Fibroblast of mammary gland (primary cell): ENCODE measurements around the gene AVEN.
"Not testable (repeated sequence)": the region's sequence is repeated elsewhere in the genome, so short reads cannot be mapped to it uniquely, and the experiment has no call there.

Experiments used
- DNase-seq: peaks from one replicate; pipeline ENCODE4 v3.0.0-alpha.2; 2010; ENCODE audit warnings: low read depth
- H3K4me3 ChIP-seq: 2 replicates; pipeline ENCODE4 v1.5.1; 2011; ENCODE audit warnings: low read depth, mild to moderate bottlenecking, low read length, moderate library complexity; ENCODE audit not compliant: control insufficient read depth
- TF ChIP-seq, protein P1 (sequence below): conservative IDR thresholded peaks from 2 replicates; pipeline ENCODE4 v1.5.1; 2011; ENCODE audit warnings: low read depth, low read length, inconsistent platforms; ENCODE audit not compliant: control insufficient read depth, insufficient read depth

Gene AVEN

DNA sequence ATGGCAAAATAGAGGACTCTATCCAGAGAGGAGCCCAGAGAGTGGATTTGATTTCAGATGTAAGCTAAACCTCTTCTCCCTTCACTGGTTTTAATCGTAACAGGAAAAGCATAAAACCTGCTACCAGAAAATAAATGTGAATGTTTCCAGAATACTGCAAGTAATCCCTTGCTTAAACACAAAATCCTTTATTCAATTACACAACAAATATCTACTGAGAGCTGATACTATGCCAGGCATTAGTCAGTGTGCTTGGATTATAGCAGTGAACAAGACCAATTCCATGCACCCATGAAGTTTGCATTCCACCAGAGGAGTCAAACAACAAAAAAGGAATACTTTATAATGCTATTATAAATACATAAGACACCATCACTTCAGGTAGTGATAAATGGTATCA, 15.1 kb downstream of the AVEN start:
- TF ChIP-seq, protein P1, sequence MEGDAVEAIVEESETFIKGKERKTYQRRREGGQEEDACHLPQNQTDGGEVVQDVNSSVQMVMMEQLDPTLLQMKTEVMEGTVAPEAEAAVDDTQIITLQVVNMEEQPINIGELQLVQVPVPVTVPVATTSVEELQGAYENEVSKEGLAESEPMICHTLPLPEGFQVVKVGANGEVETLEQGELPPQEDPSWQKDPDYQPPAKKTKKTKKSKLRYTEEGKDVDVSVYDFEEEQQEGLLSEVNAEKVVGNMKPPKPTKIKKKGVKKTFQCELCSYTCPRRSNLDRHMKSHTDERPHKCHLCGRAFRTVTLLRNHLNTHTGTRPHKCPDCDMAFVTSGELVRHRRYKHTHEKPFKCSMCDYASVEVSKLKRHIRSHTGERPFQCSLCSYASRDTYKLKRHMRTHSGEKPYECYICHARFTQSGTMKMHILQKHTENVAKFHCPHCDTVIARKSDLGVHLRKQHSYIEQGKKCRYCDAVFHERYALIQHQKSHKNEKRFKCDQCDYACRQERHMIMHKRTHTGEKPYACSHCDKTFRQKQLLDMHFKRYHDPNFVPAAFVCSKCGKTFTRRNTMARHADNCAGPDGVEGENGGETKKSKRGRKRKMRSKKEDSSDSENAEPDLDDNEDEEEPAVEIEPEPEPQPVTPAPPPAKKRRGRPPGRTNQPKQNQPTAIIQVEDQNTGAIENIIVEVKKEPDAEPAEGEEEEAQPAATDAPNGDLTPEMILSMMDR: no peak
- H3K4me3 ChIP-seq: no peak overlapping the region
- DNase-seq: no peak

DNA sequence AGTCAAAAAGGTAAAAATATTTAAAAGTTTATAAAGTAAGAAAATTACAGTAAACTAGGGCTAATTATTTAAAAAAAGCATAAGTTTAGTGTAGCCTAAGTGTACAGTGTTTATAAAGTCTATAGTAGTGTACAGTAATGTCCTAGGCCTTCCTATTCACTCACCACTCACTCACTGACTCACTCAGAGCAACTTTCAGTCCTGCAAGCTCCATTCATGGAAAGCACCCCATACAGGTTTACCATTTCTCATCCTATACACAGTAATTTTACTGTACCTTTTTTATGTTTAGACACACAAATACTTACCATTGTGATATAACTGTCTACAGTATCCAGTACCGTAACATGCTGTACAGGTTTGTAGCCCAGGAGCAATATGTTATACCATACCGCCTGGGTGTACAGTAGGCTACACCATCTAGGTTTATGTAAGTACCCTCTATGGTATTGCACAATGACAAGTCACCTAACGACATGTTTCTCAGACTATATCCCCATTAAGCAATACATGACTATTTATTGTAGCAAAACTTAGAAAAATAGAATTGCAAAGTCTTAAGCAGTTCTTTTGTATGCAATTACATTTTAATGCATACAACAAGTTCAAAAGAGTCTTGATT, 19.5 kb downstream of the AVEN start:
- H3K4me3 ChIP-seq: no peak overlapping the region
- TF ChIP-seq, protein P1: no peak

DNA sequence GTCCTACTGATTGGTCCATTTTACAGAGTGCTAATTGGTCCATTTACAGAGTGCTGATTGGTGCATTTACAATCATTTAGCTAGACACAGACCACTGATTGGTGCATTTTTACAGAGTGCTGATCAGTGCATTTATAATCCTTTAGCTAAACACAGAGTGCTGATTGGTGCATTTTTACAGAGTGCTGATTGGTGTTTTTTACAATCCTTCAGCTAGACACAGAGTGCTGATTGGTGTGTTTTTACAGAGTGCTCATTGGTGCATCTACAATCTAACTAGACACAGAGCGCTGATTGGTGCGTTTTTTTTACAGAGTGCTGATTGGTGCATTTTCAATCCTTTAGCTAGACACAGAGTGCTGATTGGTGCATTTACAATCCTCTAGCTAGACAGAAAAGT, 20.3 kb downstream of the AVEN start:
- not testable (repeated sequence) for H3K4me3 ChIP-seq, DNase-seq

More for the DNA sequence above, 19.5 kb downstream of the AVEN start:
- DNase-seq: no peak

DNA sequence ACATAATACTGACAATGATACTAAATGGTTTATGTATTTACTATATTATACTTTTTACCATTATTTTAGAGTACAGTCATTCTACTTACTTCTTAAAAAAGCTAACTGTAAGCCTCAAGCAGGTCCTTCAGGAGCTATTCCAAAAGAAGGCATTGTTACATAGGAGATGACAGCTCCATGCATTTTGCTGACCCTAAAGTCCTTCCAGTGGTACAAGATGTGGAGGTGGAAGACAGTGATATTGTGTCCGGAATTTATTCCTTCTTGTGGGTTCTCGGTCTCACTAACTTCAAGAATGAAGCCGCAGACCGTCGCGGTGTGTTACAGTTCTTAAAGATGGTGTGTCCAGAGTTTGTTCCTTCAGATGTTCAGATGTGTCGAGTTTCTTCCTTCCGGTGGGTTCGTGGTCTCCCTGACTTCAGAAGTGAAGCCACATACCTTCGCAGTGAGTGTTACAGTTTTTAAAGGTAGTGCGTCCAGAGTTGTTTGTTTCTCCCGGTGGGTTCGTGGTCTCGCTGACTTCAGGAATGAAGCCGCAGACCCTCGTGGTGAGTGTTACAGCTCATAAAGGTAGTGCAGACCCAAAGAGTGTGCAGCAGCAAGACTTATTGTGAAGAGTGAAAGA, 20.9 kb downstream of the AVEN start:
- DNase-seq: no peak
- TF ChIP-seq, protein P1: no peak
- H3K4me3 ChIP-seq: no peak overlapping the region

DNA sequence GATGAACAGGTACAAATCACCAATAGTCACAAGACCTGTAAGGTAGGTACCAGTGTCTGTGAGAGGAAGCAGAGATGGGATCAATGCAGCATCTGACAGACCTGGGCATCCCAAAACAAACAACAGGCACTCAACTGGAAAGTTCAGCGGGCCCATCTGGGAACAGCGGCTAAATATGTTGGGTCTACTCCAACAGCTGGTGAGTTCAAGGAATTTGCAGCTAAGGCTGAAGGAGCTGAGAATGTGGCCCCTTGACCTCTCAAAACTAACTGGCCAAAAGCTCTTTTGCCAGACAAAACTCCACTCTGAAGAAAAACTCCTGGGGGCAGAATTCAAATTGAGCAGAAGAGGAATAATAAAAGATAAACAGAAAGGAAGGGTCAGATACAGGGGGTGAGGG, 24.4 kb downstream of the AVEN start:
- DNase-seq: no peak
- no peak overlapping the region for H3K4me3 ChIP-seq
- TF ChIP-seq, protein P1: no peak

DNA sequence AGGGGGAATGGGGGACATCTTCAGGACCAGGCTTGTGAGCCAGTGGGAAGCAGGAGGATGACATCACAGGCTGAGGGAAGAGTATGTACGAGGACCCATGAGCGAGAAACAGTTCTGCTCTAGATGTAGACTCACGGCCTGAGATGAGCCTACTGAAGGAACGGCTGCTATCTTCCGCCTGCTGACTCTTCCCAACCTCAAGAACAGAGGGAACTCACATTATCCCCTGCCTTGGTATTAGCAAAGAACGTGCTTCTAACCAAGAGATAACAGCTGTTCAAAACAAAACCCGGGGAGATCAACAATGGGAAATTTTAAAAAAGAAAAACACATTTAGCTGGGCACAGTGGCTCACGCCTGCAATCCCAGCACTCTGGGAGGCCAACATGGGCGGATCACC, 25.3 kb downstream of the AVEN start:
- TF ChIP-seq, protein P1: no peak
- H3K4me3 ChIP-seq: no peak overlapping the region
- no peak for DNase-seq

DNA sequence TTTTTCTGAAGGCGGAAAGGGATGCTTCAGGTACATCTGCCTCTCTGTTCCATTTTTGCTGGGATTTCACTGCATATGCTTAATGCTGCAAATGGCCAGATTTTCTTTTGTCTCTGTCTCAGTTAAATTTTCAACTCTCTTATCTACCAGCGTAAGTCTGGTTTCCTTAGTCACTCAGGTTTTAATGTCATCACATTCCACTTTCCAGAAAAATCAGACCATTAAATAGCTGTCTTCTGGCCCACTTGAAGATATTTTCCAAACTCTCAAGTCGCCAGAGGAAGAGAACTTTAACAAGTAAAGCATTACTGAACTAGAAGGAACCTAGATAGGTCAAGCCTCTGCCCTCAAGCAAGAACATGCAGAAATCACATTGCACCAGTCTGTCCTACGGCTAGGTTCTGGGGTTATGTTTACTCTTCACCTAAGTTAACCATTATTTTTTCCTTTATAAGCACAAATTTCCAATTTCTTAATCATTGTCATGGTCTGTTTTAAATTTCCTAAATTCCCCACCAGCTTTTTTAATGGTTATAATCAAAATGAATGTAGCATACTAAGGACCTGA, 26.5 kb downstream of the AVEN start:
- no peak overlapping the region for H3K4me3 ChIP-seq
- TF ChIP-seq, protein P1: no peak
- no peak for DNase-seq
